ENCODE data around the gene GNPTG. TPM values are rescaled to one million over a fixed set of nuclear protein-coding genes. Genes with fewer than 3 reads are reported as not detected.

The GNPTG gene
- total RNA-seq, 4 donors from 2014 or later: 53.7 to 84.0 (median 69.5) TPM

- TF ChIP-seq EP300 (IDR thresholded peaks at IDR 0.05) (no peak), POLR2AphosphoS5 (IDR thresholded peaks at IDR 0.05) (no peak), POLR2A (IDR thresholded peaks at IDR 0.05) (no peak), CTCF (IDR thresholded peaks at IDR 0.05) (no peak)
- WGBS: 90% methylated on average over 6 of the region's 25 CpGs
- H3K4me3 ChIP-seq: peak overlapping the region; percentile 63
- peaks cover 30% of the 10 kb centered on the region for H3K4me1 ChIP-seq
- peaks cover 41% of the 10 kb centered on the region for H3K36me3 ChIP-seq
- no peaks in the 10 kb centered on the region for H3K27me3 ChIP-seq
- no peaks in the 10 kb centered on the region for H3K9me3 ChIP-seq
- H3K27ac ChIP-seq: peak overlapping the region; percentile 4
- DNase-seq (ENCODE audit: low spot score in 2 of 2): no peak
Observed at GRCh38 chr16:1378087-1378803, 26.5 kb downstream of the GNPTG start.

GRCh38 chr16:1378804-1379303 lies 27.1 kb downstream of the GNPTG start:
- Histone ChIP-seq H3K4me1 (peaks cover 30% of the 10 kb centered on the region), H3K27ac (peak overlapping the region; percentile 91), H3K36me3 (peaks cover 47% of the 10 kb centered on the region), H3K27me3 (no peaks in the 10 kb centered on the region), H3K9me3 (no peaks in the 10 kb centered on the region), H3K4me3 (peak overlapping the region; percentile 63)
- WGBS: 37% methylated on average over 3 of the region's 31 CpGs
- TF ChIP-seq EP300 (IDR thresholded peaks at IDR 0.05) (no peak), POLR2AphosphoS5 (IDR thresholded peaks at IDR 0.05) (peak; percentile 10 to 20 (median 13))
- peak; percentile 87 to 93 for DNase-seq (ENCODE audit: low spot score in 2 of 2)

GRCh38 chr16:1379304-1380076 lies 27.8 kb downstream of the GNPTG start:
- Histone ChIP-seq H3K4me3 (peak overlapping the region; percentile 63), H3K4me1 (peaks cover 30% of the 10 kb centered on the region), H3K9me3 (no peaks in the 10 kb centered on the region), H3K27me3 (no peaks in the 10 kb centered on the region), H3K36me3 (peaks cover 53% of the 10 kb centered on the region), H3K27ac (peak overlapping the region; percentile 91)
- DNase-seq (ENCODE audit: low spot score in 2 of 2): no peak
- TF ChIP-seq EP300 (IDR thresholded peaks at IDR 0.05) (no peak), CTCF (IDR thresholded peaks at IDR 0.05) (no peak), POLR2A (IDR thresholded peaks at IDR 0.05) (no peak), POLR2AphosphoS5 (IDR thresholded peaks at IDR 0.05) (no peak)
- 26% methylated on average over 4 of the region's 95 CpGs for WGBS

- no peaks in the 10 kb centered on the region for H3K9me3 ChIP-seq
- WGBS: 88% methylated on average over 10 of the region's 10 CpGs
- DNase-seq (ENCODE audit: low spot score in 2 of 2): no peak
- no peak overlapping the region for H3K27ac ChIP-seq
- no peaks in the 10 kb centered on the region for H3K27me3 ChIP-seq
- H3K4me1 ChIP-seq: peaks cover 30% of the 10 kb centered on the region
- peaks cover 53% of the 10 kb centered on the region for H3K36me3 ChIP-seq
- peak overlapping the region; percentile 63 for H3K4me3 ChIP-seq
- TF ChIP-seq EP300 (IDR thresholded peaks at IDR 0.05): no peak
- TF ChIP-seq POLR2AphosphoS5 (IDR thresholded peaks at IDR 0.05): no peak
- TF ChIP-seq POLR2A (IDR thresholded peaks at IDR 0.05): no peak
- no peak for TF ChIP-seq CTCF (IDR thresholded peaks at IDR 0.05)
Observed at GRCh38 chr16:1380195-1380594, 28.5 kb downstream of the GNPTG start.

- no peak for TF ChIP-seq POLR2A (IDR thresholded peaks at IDR 0.05)
- no peak for TF ChIP-seq CTCF (IDR thresholded peaks at IDR 0.05)
- no peak for TF ChIP-seq EP300 (IDR thresholded peaks at IDR 0.05)
- no peak for TF ChIP-seq POLR2AphosphoS5 (IDR thresholded peaks at IDR 0.05)
- no peak for DNase-seq (ENCODE audit: low spot score in 2 of 2)
- WGBS: 85% methylated on average over 8 of the region's 9 CpGs
- H3K36me3 ChIP-seq: peaks cover 47% of the 10 kb centered on the region
- H3K27ac ChIP-seq: no peak overlapping the region
- H3K4me1 ChIP-seq: peaks cover 30% of the 10 kb centered on the region
- no peak overlapping the region for H3K4me3 ChIP-seq
- H3K27me3 ChIP-seq: no peaks in the 10 kb centered on the region
- H3K9me3 ChIP-seq: no peaks in the 10 kb centered on the region
Observed at GRCh38 chr16:1381612-1382406, 30.1 kb downstream of the GNPTG start.
